SJCRH30 (cell line): ENCODE data around the gene CSTPP1. TPM values are rescaled to one million over a fixed set of nuclear protein-coding genes. Genes with fewer than 3 reads are reported as not detected.
"Not testable (repeated sequence)": the region's sequence is repeated elsewhere in the genome, so short reads cannot be mapped to it uniquely, and the experiment has no call there.

Experiments
- DNase-seq, 2 experiments: peaks; one replicate each; pipeline ENCODE4 v3.0.0-alpha.2; 2015 to 2020
- H3K27ac ChIP-seq: fragments of 250-450 bp; sonication (Bioruptor Pico); 2 replicates; pipeline ENCODE4 v1.5.1; 2020; ENCODE audit warnings: mild to moderate bottlenecking, moderate library complexity
- H3K27me3 ChIP-seq: fragments of 250-450 bp; sonication (Bioruptor Pico); 2 replicates; pipeline ENCODE4 v1.5.1; 2020; ENCODE audit warnings: mild to moderate bottlenecking, moderate library complexity
- H3K36me3 ChIP-seq: fragments of 250-450 bp; sonication (Bioruptor Pico); 2 replicates; pipeline ENCODE4 v1.5.1; 2020; ENCODE audit warnings: mild to moderate bottlenecking, moderate library complexity
- H3K4me1 ChIP-seq: fragments of 250-450 bp; sonication (Bioruptor Pico); 2 replicates; pipeline ENCODE4 v1.5.1; 2020; ENCODE audit warnings: mild to moderate bottlenecking, moderate library complexity
- H3K4me3 ChIP-seq: fragments of 250-450 bp; sonication (Bioruptor Pico); 2 replicates; pipeline ENCODE4 v1.5.1; 2020; ENCODE audit warnings: mild to moderate bottlenecking, moderate library complexity
- H3K9me3 ChIP-seq: fragments of 250-450 bp; sonication (Bioruptor Pico); replicated peaks from 2 replicates; pipeline ENCODE4 v1.5.1; 2020; ENCODE audit warnings: mild to moderate bottlenecking, moderate library complexity
- total RNA-seq: library from RNA; depleted of rRNA; stranded (reverse); fragments of >200 nt; shearing (Covaris generic); gene quantifications from 2 replicates; pipeline ENCODE4 v1.2.3, GENCODE V29; 2014

Gene CSTPP1
- total RNA-seq, 1 experiment from 2014 or later: 24.5 TPM

GRCh38 chr11:46982797-46983452 lies 46.4 kb downstream of the CSTPP1 start:
- Histone ChIP-seq H3K4me3 (no peak overlapping the region), H3K27ac (no peak overlapping the region), H3K9me3 (no peaks in the 10 kb centered on the region), H3K27me3 (no peaks in the 10 kb centered on the region), H3K4me1 (peaks cover 2% of the 10 kb centered on the region; the same call in 1 of the 2 replicates), H3K36me3 (no peaks in the 10 kb centered on the region)
- DNase-seq: no peak

GRCh38 chr11:46983598-46983997 lies 47.0 kb downstream of the CSTPP1 start:
- no peaks in the 10 kb centered on the region for H3K36me3 ChIP-seq

GRCh38 chr11:46984548-46984947 lies 48.0 kb downstream of the CSTPP1 start:
- Histone ChIP-seq H3K36me3 (no peaks in the 10 kb centered on the region), H3K9me3 (no peaks in the 10 kb centered on the region), H3K27me3 (no peaks in the 10 kb centered on the region), H3K4me1 (no peaks in the 10 kb centered on the region), H3K4me3 (no peak overlapping the region), H3K27ac (no peak overlapping the region)
- no peak for DNase-seq

More at GRCh38 chr11:46983598-46983997, 47.0 kb downstream of the CSTPP1 start:
- Histone ChIP-seq H3K27me3 (no peaks in the 10 kb centered on the region), H3K4me3 (no peak overlapping the region), H3K27ac (no peak overlapping the region), H3K4me1 (no peaks in the 10 kb centered on the region), H3K9me3 (no peaks in the 10 kb centered on the region)
- DNase-seq: no peak

GRCh38 chr11:46984987-46985386 lies 48.4 kb downstream of the CSTPP1 start:
- Histone ChIP-seq H3K4me3 (no peak overlapping the region), H3K9me3 (no peaks in the 10 kb centered on the region), H3K36me3 (no peaks in the 10 kb centered on the region), H3K27me3 (no peaks in the 10 kb centered on the region), H3K4me1 (no peaks in the 10 kb centered on the region), H3K27ac (no peak overlapping the region)
- no peak for DNase-seq

GRCh38 chr11:46987183-46987582 lies 50.6 kb downstream of the CSTPP1 start:
- no peak for DNase-seq
- no peaks in the 10 kb centered on the region for H3K4me1 ChIP-seq
- H3K27ac ChIP-seq: no peak overlapping the region
- no peak overlapping the region for H3K4me3 ChIP-seq
- H3K27me3 ChIP-seq: no peaks in the 10 kb centered on the region
- H3K36me3 ChIP-seq: no peaks in the 10 kb centered on the region
- no peaks in the 10 kb centered on the region for H3K9me3 ChIP-seq

- H3K4me3 ChIP-seq, H3K9me3 ChIP-seq, H3K4me1 ChIP-seq, H3K36me3 ChIP-seq, DNase-seq, H3K27me3 ChIP-seq, H3K27ac ChIP-seq: not testable (repeated sequence)
Observed at GRCh38 chr11:46989810-46990487, 53.4 kb downstream of the CSTPP1 start.

- DNase-seq: peak in 1 of 2 experiments; percentile 39
- no peaks in the 10 kb centered on the region for H3K36me3 ChIP-seq
- H3K9me3 ChIP-seq: no peaks in the 10 kb centered on the region; the same call in 1 of the 2 replicates
- no peak overlapping the region for H3K27ac ChIP-seq
- no peaks in the 10 kb centered on the region for H3K27me3 ChIP-seq
- H3K4me3 ChIP-seq: no peak overlapping the region
- H3K4me1 ChIP-seq: no peaks in the 10 kb centered on the region
Observed at GRCh38 chr11:46991391-46991790, 54.8 kb downstream of the CSTPP1 start.

- not testable (repeated sequence) for H3K36me3 ChIP-seq, H3K4me3 ChIP-seq, H3K27me3 ChIP-seq, H3K27ac ChIP-seq, H3K9me3 ChIP-seq, DNase-seq, H3K4me1 ChIP-seq
Observed at GRCh38 chr11:46992386-46992785, 55.8 kb downstream of the CSTPP1 start.

- H3K36me3 ChIP-seq, H3K27me3 ChIP-seq: not testable (repeated sequence)
Observed at GRCh38 chr11:46997796-46998195, 61.2 kb downstream of the CSTPP1 start.

GRCh38 chr11:46999217-46999616 lies 62.7 kb downstream of the CSTPP1 start:
- Histone ChIP-seq H3K9me3 (no peaks in the 10 kb centered on the region), H3K27ac (no peak overlapping the region), H3K4me3 (no peak overlapping the region), H3K36me3 (peaks cover 4% of the 10 kb centered on the region; the same call in 1 of the 2 replicates), H3K4me1 (no peaks in the 10 kb centered on the region; the same call in 1 of the 2 replicates), H3K27me3 (no peaks in the 10 kb centered on the region)
- no peak for DNase-seq

More at GRCh38 chr11:46997796-46998195, 61.2 kb downstream of the CSTPP1 start:
- H3K9me3 ChIP-seq, H3K4me1 ChIP-seq, H3K27ac ChIP-seq, H3K4me3 ChIP-seq, DNase-seq: not testable (repeated sequence)

- no peak overlapping the region for H3K27ac ChIP-seq
- H3K9me3 ChIP-seq: no peaks in the 10 kb centered on the region
- H3K36me3 ChIP-seq: peaks cover 4% of the 10 kb centered on the region; the same call in 1 of the 2 replicates
- no peak for DNase-seq
- H3K4me1 ChIP-seq: peaks cover 8% of the 10 kb centered on the region
- H3K4me3 ChIP-seq: no peak overlapping the region
- H3K27me3 ChIP-seq: no peaks in the 10 kb centered on the region
Observed at GRCh38 chr11:47000033-47000432, 63.5 kb downstream of the CSTPP1 start.

GRCh38 chr11:47001781-47002181 lies 65.2 kb downstream of the CSTPP1 start:
- no peak for DNase-seq
- Histone ChIP-seq H3K27ac (no peak overlapping the region), H3K4me1 (peaks cover 12% of the 10 kb centered on the region), H3K27me3 (no peaks in the 10 kb centered on the region), H3K9me3 (no peaks in the 10 kb centered on the region), H3K4me3 (no peak overlapping the region), H3K36me3 (peaks cover 4% of the 10 kb centered on the region; the same call in 1 of the 2 replicates)

GRCh38 chr11:47002390-47002789 lies 65.8 kb downstream of the CSTPP1 start:
- Histone ChIP-seq H3K27me3 (no peaks in the 10 kb centered on the region), H3K36me3 (peaks cover under 1% of the 10 kb centered on the region; the same call in 1 of the 2 replicates), H3K27ac (no peak overlapping the region), H3K9me3 (no peaks in the 10 kb centered on the region), H3K4me1 (peaks cover 12% of the 10 kb centered on the region), H3K4me3 (no peak overlapping the region)
- no peak for DNase-seq

GRCh38 chr11:47003180-47003877 lies 66.8 kb downstream of the CSTPP1 start:
- H3K36me3 ChIP-seq: no peaks in the 10 kb centered on the region; the same call in 1 of the 2 replicates
- no peak for DNase-seq
- no peak overlapping the region for H3K4me3 ChIP-seq
- peaks cover 12% of the 10 kb centered on the region for H3K4me1 ChIP-seq
- H3K9me3 ChIP-seq: no peaks in the 10 kb centered on the region
- no peak overlapping the region for H3K27ac ChIP-seq
- no peaks in the 10 kb centered on the region for H3K27me3 ChIP-seq

- DNase-seq: peak; percentile 61 to 71
- Histone ChIP-seq H3K27ac (no peak overlapping the region), H3K27me3 (no peaks in the 10 kb centered on the region), H3K4me3 (no peak overlapping the region), H3K36me3 (no peaks in the 10 kb centered on the region; the same call in 1 of the 2 replicates), H3K9me3 (no peaks in the 10 kb centered on the region), H3K4me1 (peaks cover 12% of the 10 kb centered on the region)
Observed at GRCh38 chr11:47004595-47005033, 68.1 kb downstream of the CSTPP1 start.
